IPS-18a (cell line): ENCODE data around the gene SMAD3.

Source experiments
- H3K27ac ChIP-seq: one replicate; pipeline ENCODE4 v1.5.1; 2013; ENCODE audit warnings: low read length
- H3K27me3 ChIP-seq: one replicate; pipeline ENCODE4 v1.6.1; 2013; ENCODE audit warnings: mild to moderate bottlenecking, low read length; ENCODE audit not compliant: control insufficient read depth, insufficient read depth
- H3K36me3 ChIP-seq: one replicate; pipeline ENCODE4 v1.6.1; 2013; ENCODE audit warnings: low read depth, low read length; ENCODE audit not compliant: control insufficient read depth
- H3K4me1 ChIP-seq: one replicate; pipeline ENCODE4 v1.6.1; 2013; ENCODE audit warnings: low read depth, low read length; ENCODE audit not compliant: control insufficient read depth
- H3K4me3 ChIP-seq: one replicate; pipeline ENCODE4 v1.5.1; 2013; ENCODE audit warnings: low read length
- H3K9ac ChIP-seq: one replicate; pipeline ENCODE4 v1.6.1; 2013; ENCODE audit warnings: mild to moderate bottlenecking, low read length, moderate library complexity
- H3K9me3 ChIP-seq: one replicate; pipeline ENCODE4 v1.6.1; 2013; ENCODE audit warnings: low read depth, low read length; ENCODE audit not compliant: control insufficient read depth

SMAD3 gene

DNA sequence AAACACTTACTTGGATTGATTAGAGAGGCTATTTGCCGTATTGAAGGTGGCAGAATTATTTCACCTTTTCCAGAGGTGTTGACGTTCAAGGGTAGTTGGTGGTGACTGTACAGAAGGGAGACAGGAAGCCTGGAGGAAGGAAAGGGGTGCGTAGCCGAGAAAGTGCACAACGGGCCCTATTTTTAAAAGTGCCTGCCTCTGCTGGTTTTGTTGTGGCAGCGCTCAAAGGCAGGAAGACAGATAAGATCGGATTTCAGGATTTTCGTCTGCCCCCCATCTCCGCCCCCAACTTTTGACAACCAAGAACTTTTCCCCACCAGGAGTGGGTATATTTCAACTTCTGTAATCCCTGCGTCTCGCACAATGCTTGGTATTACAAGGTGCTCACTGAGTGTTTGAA, 38.5 kb downstream of the SMAD3 start:
- Histone ChIP-seq H3K36me3 (no peaks in the 10 kb centered on the region), H3K9ac (no peak overlapping the region), H3K4me3 (no peak overlapping the region), H3K9me3 (no peaks in the 10 kb centered on the region), H3K4me1 (peaks cover 5% of the 10 kb centered on the region), H3K27ac (no peak overlapping the region), H3K27me3 (no peaks in the 10 kb centered on the region)

DNA sequence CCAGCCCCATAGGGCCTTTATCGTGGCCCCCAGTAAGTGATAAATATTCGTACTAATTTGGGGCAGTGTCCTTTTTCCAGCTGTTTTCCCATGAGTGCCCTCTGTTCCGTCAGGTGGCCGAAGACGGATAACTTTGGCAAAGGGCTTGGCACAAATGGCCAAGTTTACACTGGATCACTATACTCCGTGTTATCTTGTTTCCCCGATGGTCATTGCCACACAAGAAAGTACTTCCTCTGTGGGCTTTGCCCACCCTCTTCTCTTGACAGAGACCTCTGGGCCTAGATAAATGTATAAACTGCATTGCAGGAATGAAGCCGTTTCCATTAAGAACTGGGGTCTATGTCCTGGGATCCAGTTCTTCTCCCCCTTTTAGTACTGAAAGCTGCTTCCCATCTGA, 39.1 kb downstream of the SMAD3 start:
- no peaks in the 10 kb centered on the region for H3K27me3 ChIP-seq
- H3K4me1 ChIP-seq, result peaks cover 5% of the 10 kb centered on the region
- no peaks in the 10 kb centered on the region for H3K36me3 ChIP-seq
- H3K9me3 ChIP-seq, result no peaks in the 10 kb centered on the region
- H3K9ac ChIP-seq, result no peak overlapping the region
- H3K27ac ChIP-seq, result no peak overlapping the region
- H3K4me3 ChIP-seq, result no peak overlapping the region

DNA sequence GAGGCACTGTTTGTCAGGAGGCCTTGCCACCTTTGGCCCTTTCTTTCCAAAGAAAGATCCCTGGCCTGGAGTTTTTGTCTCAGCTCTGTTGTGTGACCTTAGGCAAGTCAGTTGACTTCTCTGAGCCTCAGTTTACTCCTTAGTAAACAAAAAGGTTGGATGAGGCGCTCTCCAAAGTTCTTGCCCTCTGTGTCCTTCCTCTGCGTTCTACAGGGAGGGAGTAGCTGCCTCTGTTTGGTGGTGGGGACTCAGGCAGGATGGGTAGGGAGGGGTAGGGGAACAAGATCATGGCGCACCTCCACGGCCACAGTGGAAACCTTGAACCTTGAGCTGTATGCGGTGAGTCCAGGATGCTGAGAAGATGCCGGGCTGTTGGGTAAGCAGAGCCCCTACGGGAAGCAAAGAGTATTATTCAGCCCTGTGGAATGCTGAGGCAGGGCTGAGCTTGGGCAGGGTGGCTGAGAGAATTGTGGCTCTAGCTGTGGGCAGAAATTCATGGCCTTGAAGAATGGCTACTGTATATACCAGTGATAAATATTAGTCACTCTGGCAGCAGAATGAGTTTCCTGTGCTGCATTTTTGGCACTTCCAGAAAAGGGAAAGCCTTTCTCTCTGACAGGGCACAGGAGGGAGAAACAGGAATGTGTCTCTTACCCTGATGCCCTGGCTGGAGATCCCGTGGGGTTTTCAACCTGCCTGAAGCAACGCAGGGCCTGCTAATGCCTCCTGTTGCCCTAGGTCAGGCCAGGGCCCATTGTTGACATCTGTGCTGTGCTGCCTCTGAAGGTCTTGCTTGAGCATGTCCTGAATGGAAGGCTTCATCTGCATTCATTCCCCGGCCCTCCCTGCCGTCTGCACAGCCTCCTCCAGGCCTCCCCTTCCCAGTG, 39.9 kb downstream of the SMAD3 start:
- no peaks in the 10 kb centered on the region for H3K9me3 ChIP-seq
- H3K4me1 ChIP-seq, result peaks cover 5% of the 10 kb centered on the region
- no peaks in the 10 kb centered on the region for H3K36me3 ChIP-seq
- no peak overlapping the region for H3K9ac ChIP-seq
- H3K27ac ChIP-seq, result no peak overlapping the region
- H3K27me3 ChIP-seq, result no peaks in the 10 kb centered on the region
- no peak overlapping the region for H3K4me3 ChIP-seq

DNA sequence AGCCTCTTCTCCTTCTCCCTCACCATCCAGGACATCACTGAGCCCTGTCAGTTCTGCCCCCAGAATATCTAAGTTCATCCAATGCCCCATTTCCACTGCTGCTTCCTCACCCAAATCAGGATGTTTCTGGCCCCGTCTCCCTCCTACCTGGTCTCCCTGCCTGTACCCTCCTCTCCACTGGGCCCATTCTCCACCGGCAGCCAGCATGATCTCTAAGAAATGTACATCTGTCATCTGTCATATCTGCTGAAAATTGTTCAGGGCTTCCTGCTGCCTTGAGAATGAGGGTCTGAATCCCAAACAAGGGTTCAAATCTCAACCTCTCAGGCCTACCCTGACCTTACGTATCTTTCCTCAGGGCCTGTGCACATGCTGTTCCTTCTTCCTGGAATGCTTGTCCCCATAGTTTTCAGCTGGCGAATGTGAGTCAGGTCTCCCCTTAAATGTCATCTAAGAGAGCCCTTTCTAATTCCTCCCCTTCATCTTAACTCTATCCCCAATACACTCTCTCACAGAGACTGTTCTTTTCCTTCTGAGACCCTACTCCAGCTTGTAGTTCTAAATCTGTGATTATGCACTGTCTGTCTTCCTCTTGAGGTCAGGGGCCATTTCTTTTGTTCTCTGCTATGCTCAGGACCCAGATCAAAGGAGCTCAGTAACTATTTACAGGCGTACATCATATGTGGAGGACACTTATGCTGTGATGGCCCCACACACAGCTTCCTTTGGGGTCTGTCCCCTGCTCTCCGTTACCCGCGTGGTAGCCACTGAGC, 40.8 kb downstream of the SMAD3 start:
- H3K36me3 ChIP-seq, result no peaks in the 10 kb centered on the region
- no peaks in the 10 kb centered on the region for H3K27me3 ChIP-seq
- peaks cover 5% of the 10 kb centered on the region for H3K4me1 ChIP-seq
- H3K9me3 ChIP-seq, result peaks cover 3% of the 10 kb centered on the region
- H3K27ac ChIP-seq, result no peak overlapping the region
- no peak overlapping the region for H3K4me3 ChIP-seq
- no peak overlapping the region for H3K9ac ChIP-seq

DNA sequence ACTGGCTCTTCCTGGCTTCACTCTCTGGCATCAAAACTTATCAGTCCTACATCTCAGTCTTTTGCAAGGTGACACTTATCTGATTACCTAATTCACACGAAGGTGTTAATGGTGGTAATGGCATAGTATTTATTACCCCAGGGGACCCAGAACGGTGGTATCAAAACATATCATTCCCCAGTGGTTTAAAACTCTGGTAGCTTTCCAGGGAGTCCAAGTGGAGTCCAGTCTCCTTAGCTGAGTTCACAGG, 41.3 kb downstream of the SMAD3 start:
- Histone ChIP-seq H3K4me3 (no peak overlapping the region), H3K9me3 (peaks cover 8% of the 10 kb centered on the region), H3K36me3 (no peaks in the 10 kb centered on the region), H3K27ac (no peak overlapping the region), H3K27me3 (no peaks in the 10 kb centered on the region), H3K9ac (no peak overlapping the region), H3K4me1 (peaks cover 5% of the 10 kb centered on the region)

DNA sequence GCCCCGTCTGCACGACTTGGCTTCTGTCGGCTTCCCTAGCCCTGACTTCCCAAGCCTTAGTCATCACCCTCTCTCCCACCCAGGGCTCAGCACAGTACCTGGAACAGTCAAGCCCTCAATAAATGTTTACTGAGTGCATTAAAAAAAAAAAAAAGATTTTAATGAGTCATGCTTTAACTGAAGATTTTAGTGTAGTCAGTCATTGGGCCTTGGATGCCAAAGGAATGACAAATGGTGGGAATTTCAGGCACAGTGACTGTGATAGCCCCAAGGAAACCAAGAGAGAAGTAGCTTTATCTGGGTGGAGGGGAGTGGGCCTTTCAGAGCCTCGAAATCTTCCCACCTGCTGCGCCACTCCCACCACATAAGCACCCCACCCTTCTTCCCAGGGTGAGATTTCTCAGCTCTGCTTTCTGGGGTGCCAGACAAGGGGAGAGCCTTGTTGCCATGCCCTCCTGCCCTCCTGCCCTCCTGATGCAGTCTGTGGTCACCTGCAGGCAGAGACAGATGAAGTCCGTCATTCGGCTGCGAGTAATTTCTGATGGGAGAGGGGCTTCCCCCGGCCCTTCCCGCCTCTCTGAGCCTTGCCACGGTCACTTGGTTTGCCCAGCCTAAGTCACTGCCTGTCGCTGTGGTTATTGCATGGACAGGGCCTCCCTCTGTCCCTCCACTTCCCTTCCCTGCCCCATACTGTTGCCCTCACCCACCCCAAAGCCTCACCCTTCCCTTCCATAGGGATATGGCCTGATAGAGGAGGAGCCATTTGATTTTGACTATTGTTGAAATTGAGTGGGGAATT, 41.8 kb downstream of the SMAD3 start:
- Histone ChIP-seq H3K4me1 (peaks cover 5% of the 10 kb centered on the region), H3K4me3 (no peak overlapping the region), H3K36me3 (no peaks in the 10 kb centered on the region), H3K9ac (no peak overlapping the region), H3K27ac (no peak overlapping the region), H3K27me3 (no peaks in the 10 kb centered on the region), H3K9me3 (peaks cover 8% of the 10 kb centered on the region)

DNA sequence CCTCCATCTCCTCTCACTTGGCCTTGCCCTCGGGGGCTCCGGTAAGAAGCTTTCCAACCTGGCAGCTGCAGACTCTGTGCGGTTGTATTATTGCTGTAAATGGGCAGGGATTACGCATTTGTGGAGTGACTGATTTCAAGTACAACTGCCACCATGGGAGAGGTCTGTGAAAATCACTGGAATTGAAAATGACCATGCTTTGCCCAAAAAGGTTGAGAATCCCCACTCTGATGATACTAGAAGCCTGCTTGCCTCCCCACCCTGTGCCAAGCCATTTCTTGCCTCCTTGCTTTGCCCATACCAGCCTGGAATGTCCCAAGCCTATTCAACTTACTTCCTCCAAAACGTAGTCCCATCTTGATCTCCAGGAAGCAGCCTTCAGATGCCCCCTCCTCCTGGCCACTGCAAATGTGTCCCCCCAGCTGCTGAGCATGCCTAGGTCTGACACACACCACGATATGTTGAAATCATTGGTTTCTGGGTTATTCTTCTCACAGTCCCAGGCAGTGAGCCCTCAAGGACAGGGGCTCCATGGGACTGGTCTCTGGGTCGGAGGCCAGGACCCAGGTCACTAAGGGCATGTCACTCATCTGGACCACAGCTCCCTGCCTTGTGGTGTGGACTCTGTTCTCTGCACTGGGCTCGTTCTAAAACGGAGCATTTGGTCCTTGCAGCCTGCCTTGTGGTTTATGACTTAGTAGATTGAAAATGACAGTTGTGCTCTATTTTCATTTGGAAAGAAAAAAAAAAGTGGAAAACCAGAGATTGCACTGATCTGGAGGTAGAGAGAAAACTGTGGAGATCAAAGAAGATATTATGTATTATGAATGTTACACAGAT, 42.9 kb downstream of the SMAD3 start:
- H3K4me3 ChIP-seq, result no peak overlapping the region
- H3K9ac ChIP-seq, result no peak overlapping the region
- peaks cover 5% of the 10 kb centered on the region for H3K4me1 ChIP-seq
- no peaks in the 10 kb centered on the region for H3K36me3 ChIP-seq
- H3K9me3 ChIP-seq, result peaks cover 8% of the 10 kb centered on the region
- H3K27ac ChIP-seq, result no peak overlapping the region
- H3K27me3 ChIP-seq, result no peaks in the 10 kb centered on the region

DNA sequence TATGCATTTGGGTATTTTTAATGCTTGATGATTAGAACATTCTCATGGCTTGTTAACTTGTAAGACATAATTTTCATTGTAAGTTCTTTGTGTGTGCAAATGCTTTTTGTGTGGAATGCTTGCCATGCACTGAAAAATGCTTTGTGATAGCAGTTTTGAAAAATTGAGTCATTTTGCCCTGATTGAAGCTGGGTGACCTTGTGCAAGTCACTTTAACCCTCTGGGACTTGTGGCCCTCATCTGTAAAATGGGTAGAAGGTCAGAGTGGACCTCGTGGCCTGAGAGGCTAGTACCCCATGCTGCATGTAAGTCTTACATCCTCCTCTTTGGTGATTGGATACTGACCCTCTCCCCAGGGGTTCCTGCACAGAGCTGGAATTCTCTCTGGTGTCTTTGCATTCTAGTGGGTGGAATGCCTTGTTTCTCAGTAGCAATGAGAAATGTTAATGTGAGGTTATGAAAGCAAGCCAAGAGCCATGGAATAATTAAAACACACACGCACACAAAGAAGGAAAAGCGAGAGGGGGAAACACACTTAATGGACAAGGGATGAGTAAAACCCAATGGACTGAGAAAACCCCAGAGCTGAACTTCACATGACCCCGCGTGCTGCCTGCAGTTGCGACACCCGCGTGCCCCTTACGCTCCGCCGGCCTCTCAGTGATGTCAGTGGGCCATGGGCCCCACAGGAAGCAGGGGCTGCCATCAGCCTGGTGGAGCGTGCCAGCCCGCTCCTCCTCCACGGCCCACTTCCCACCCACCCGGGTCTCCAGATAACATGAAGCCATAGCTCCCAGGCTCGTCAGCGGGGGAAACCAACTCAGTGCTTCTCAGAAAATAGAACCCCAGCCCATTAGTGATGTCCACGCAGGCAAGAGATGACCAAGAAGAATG, 44.0 kb downstream of the SMAD3 start:
- H3K9me3 ChIP-seq, result peaks cover 8% of the 10 kb centered on the region
- no peaks in the 10 kb centered on the region for H3K36me3 ChIP-seq
- H3K4me3 ChIP-seq, result no peak overlapping the region
- no peaks in the 10 kb centered on the region for H3K27me3 ChIP-seq
- no peak overlapping the region for H3K27ac ChIP-seq
- peaks cover 5% of the 10 kb centered on the region for H3K4me1 ChIP-seq
- no peak overlapping the region for H3K9ac ChIP-seq

DNA sequence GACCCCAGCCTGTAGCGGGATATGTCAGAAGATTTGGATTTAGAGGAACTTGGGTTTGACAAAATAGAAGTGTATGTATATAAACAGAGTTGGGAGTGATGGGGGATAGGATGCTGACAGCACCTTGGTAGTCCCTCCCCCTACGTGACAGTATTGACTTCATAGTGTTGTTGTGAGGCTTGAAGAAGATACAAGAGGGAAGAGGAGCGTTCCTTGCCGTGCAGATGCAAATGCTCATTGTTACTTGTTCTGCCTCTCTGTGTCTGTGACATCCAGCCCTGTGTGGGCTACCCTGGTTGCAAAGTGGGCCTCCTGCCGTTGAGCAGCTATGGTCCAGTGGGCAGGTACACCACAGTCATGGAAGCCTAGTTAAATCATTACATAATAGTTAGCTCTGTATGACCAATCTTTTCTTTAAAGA, 45.0 kb downstream of the SMAD3 start:
- H3K4me3 ChIP-seq, result no peak overlapping the region
- peaks cover 1% of the 10 kb centered on the region for H3K4me1 ChIP-seq
- H3K9ac ChIP-seq, result no peak overlapping the region
- no peaks in the 10 kb centered on the region for H3K36me3 ChIP-seq
- no peaks in the 10 kb centered on the region for H3K27me3 ChIP-seq
- no peak overlapping the region for H3K27ac ChIP-seq
- peaks cover 8% of the 10 kb centered on the region for H3K9me3 ChIP-seq

DNA sequence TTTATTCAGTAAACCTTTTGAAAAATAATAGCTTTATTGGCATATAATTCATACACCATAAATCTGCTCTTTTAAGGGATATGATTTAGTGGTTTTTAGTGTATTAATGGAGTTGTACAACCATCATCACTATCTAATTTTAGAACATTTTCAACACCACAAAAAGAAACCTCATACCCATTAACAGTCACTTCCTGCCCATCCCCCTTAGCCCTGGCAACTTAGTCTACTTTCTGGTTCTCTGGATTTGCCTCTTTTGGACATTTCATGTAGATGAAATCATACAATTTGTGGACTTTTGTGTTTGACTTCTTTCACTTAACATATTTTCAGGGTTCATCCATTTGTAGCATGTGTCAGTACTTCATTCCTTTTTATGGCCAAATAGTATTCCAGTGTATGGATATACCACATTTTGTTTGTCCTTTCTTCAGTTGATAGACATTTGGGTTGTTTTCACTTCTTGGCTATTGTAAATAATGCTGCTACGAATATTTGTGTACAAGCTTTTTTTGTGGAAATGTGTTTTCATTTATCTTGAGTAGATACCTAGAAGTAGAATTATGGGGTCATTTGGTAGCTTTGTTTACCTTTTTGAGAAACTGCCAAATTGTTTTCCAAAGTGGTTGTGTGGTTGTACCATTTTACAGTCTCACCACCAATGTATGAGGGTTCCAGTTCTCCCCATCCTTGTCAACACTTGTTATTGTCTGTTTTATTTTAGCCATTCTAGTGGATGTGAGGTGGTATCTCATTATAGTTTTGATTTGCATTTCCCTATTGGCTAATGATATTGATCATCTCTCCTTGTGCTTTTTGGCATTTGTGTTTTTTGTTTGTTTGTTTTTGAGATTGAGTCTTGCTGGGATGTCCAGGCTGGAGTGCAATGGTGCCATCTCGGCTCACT, 45.8 kb downstream of the SMAD3 start:
- Histone ChIP-seq H3K9ac (no peak overlapping the region), H3K4me1 (no peaks in the 10 kb centered on the region), H3K4me3 (no peak overlapping the region), H3K9me3 (peaks cover 8% of the 10 kb centered on the region), H3K36me3 (no peaks in the 10 kb centered on the region), H3K27ac (no peak overlapping the region), H3K27me3 (no peaks in the 10 kb centered on the region)
